Fibroblast of skin of back (primary cell): ENCODE data around the gene GAS2L3. TPM values are rescaled to one million over a fixed set of nuclear protein-coding genes. Genes with fewer than 3 reads are reported as not detected.
"Not testable (repeated sequence)": the region's sequence is repeated elsewhere in the genome, so short reads cannot be mapped to it uniquely, and the experiment has no call there.

Experiments used
- DNase-seq: peaks from one replicate; pipeline ENCODE4 v3.0.0-alpha.2; 2013
- polyA plus RNA-seq, 2 experiments: library from polyadenylated mRNA; unstranded; fragments of 120-200 nt; gene quantifications; one replicate each; pipeline ENCODE4 v1.2.1, GENCODE V29; 2013; ENCODE audit not compliant: insufficient read length in 2 of 2

Gene GAS2L3
- 24.1 TPM for polyA plus RNA-seq (2013, experiment 1 of 2; ENCODE audit: insufficient read length)
- polyA plus RNA-seq (2013, experiment 2 of 2; ENCODE audit: insufficient read length), result 5.6 TPM

DNA sequence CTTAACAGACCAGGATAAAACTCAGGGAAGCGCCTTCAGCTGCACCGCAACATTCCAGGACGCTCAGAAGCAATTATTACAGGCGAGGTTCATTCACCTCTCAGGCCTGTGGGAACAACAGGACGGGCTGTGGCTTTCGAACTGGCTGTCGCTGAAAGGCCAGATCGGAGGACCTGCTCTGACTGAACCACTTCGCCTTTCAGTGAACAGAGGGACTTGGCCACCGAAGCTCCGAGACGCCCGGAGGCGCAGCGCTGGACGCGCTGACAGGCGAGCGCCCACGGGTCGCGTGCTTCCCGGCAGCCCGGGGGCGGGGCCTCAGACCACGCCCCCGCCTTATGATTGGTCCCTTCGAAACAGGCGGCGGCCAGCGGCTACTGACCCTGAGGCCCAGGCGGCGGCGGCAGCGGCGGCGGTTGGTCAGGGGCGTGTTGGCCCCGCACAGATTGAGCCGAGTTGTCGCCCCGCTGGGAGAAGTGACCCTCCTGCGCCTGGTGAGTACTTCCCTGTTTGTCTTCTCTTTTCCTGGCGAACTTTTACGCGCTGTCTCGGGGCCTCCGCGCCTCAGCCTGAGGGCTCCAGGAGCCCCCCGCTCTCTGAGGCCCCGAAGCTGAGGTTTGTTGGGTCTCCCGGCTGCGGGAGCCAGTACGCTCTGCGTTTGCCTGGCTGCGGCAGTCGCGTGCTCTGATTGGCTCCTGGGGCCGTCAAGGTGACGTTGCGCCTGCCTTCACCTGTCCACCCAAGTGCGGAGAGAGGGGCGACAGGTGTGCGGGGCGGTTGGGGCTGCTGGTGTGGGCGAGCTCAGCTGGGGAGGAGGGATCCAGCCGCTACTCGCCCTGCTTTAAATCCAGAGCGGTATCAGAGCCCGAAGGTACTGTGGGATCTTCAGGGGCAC is at the start of gene GAS2L3:
Gene GAS2L3, plus strand, starts transcription at position 393 of the 895 bp plus-strand sequence. CDS start 21,221 bp downstream, outside the sequence.
- peak; percentile 83 for DNase-seq

GRCh38 chr12:100528034-100528433 is 45.5 kb upstream of the GAS2L3 start:
- no peak for DNase-seq

GRCh38 chr12:100528471-100529127 is 44.9 kb upstream of the GAS2L3 start:
- no peak for DNase-seq

DNA sequence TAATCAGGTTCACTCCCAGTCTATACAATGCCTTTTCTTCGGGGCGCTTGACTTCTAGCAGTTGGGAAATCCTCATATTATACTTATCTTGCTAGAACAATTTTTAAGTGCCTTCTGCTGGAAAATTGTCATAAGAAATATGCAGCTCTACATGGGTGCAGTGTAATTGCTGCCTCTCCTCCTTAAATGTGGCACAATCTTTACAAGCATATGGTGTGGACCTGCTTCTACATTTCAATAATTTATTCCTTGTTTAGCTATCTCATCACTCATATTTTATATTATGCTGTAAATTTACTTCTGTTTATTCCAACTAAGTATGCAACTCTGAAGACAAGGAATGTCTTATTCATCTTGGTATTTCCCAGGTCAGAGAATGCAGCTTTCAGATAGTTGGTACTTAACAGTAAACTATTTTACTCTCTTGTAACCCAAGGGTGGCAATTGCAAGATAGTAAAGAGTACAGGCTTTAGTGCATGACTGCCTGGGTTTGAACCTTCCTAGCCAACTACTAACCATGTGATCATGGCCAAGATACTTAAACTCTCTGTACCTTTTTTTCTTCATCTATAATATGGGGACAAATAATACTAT is 43.6 kb upstream of the GAS2L3 start:
- no peak for DNase-seq

DNA sequence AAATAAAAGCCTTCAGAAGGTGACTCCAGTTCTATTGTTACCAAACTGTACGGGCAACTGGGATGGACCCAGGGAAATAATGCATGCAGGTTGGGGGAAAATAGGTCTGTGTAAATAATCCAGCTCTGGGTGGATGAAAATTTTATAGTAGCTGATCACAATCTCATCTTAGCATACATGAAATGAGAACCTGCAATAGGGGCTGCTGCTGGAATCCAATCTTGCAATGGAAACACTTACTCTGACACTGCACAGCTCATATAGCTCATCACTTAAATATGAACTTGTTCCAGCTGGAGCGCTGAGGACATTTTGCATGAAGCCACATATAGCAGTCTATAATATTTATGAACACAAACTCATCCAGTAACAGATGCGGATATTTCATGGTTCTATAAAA is 40.1 kb upstream of the GAS2L3 start:
- DNase-seq, result no peak

- DNase-seq, result no peak
Observed at GRCh38 chr12:100534625-100535227, 38.8 kb upstream of the GAS2L3 start.

DNA sequence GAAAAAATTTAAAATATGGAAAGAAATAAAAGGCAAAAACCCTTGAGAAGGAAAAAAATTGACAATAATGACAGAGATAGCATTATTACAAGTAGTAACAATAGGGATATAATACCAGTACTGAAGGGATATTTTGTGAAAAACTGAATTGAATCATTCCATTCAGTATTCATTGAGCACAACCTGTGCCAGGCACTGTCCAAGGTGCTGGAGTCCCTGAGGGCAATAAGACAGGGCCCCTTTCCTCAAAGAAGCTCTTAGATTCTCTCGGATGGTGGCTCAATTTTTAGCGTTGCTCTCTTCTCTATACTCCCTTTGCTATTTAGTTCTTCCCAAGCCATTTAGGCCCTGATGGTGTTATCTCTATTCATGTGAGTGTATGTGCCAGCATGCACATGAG is 34.3 kb upstream of the GAS2L3 start:
- DNase-seq, result peak; percentile 30

DNA sequence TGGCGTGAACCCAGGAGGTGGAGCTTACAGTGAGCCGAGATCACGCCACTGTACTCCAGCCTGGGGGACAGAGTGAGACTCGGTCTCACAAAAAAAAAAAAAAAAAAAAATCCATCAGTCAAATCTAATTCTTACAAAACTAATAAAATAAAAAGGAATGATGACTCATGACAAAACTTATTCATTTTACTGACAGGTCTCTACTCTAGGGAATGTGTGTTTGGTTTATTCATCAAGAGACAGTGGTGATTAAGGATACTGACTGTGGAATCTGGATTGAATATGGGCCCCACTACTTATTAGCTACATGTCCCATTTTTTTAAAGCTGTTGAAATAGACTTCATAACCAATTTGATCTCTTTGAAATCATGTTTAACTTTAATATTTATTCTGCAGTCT is 29.3 kb upstream of the GAS2L3 start:
- no peak for DNase-seq

DNA sequence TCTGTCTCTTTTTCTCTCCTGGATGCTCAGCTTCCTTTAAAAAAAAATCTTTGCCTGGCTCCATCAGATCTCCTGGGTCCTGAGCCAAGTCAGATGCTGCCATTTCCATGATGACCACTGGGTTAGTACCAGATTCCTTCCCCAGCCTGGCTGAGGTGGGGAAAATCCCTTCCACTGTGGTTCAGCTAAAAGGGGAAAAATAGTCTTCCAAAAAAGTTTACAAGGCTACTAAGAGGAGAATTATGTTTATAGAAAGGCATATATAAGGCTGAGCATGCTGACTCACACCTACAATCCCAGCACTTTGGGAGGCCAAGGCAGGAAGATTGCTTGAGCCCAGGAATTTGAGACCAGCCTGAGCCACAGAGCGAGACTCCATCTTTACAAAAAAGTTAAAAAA is 28.4 kb upstream of the GAS2L3 start:
- no peak for DNase-seq

GRCh38 chr12:100553936-100554335 is 19.5 kb upstream of the GAS2L3 start:
- DNase-seq, result no peak

GRCh38 chr12:100554608-100555077 is 18.8 kb upstream of the GAS2L3 start:
- peak; percentile 83 for DNase-seq

DNA sequence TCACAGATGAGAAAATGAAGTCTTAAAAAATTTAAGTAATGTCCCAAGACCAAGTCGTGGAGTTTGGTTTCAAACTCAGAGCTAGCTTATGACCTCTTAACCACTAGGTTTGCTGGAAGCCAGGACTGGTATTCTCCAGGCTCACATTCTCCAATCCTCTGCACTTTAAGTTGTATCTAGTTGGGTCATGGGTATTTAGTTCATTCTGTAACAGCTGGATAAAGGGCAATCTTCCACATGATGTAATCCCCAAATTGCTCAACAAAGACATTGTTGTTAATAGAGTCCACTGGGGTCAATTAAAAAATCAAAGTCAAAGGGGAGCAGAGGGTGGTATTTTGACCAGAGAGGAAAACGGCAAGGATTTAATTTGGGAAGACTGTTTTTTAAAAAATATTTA is 17.8 kb upstream of the GAS2L3 start:
- no peak for DNase-seq

GRCh38 chr12:100557357-100557756 is 16.1 kb upstream of the GAS2L3 start:
- no peak for DNase-seq

DNA sequence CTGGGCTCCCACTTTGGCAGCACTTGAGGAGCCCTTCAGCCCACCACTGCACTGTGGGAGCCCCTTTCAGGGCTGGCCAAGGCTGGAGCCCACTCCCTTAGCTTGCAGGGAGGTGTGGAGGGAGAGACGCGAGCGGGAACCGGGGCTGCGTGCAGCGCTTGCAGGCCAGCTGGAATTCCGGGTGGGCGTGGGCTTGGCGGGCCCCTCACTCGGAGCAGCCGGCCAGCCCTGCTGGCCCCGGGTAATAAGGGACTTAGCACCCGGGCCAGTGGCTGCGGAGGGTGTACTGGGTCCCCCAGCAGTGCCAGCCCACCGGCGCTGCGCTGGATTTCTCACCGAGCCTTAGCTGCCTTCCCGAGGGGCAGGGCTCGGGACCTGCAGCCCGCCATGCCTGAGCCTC is 14.2 kb upstream of the GAS2L3 start:
- not testable (repeated sequence) for DNase-seq

DNA sequence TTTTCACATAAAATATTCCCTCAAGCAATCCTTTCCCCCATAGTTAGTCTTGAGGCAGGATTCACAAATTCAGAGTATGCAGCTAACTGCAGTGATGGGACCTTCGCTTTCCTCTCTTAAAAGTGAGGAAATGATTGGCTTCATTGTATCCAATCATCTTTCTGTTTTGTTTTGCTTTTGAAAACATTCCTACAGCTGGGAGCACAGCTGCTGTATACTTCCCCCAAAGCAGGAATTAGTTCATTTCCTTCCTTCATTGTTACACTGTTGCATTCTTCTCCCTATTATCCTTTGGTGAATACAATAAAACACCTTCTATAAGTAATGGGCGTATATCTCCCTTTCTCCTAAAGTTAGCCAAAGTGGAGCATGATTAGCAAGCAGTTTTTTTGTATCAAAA is 9.4 kb upstream of the GAS2L3 start:
- DNase-seq, result no peak

GRCh38 chr12:100564905-100565467 is 8.5 kb upstream of the GAS2L3 start:
- DNase-seq, result no peak

- no peak for DNase-seq
Observed at GRCh38 chr12:100565987-100566545, 7.4 kb upstream of the GAS2L3 start.

GRCh38 chr12:100566887-100567637 is 6.4 kb upstream of the GAS2L3 start:
- DNase-seq, result no peak

DNA sequence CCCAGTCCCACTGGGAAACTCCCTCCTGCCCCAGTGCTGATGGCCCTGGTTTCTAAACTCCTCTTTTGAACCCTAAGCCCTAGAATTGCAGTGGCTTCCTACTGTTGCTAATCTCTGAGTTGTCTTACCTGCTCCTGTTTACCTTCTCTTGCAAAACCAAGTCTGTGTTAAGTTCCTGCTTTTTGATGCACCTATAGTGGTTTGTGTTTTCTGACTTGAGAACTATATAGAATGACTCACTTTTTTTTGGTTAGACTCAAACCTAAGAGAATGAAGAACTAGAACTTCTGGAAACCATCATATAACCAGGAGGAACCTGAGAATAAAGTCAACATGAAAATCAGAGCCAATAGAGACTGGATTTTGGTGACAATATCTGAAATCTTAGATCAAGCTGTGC is 5.5 kb upstream of the GAS2L3 start:
- DNase-seq, result no peak

- no peak for DNase-seq
Observed at GRCh38 chr12:100572184-100572583, 1.3 kb upstream of the GAS2L3 start.
